ENCODE data around the gene ATP6V1C2.

The ATP6V1C2 gene

GRCh38 chr2:10721396-10722251 lies at the start of gene ATP6V1C2:
ATP6V1C2 (plus strand) TSS chr2:10721630; CDS start chr2:10722850, 1,220 bp downstream.
- DNase-seq, result no peak

- DNase-seq, result no peak
Observed at GRCh38 chr2:10675131-10675530, 46.3 kb upstream of the ATP6V1C2 start.

GRCh38 chr2:10678225-10678624 lies 43.2 kb upstream of the ATP6V1C2 start:
- no peak for DNase-seq

GRCh38 chr2:10680214-10680613 lies 41.2 kb upstream of the ATP6V1C2 start:
- no peak for DNase-seq

GRCh38 chr2:10680957-10681356 lies 40.5 kb upstream of the ATP6V1C2 start:
- no peak for DNase-seq

GRCh38 chr2:10686176-10686730 lies 35.2 kb upstream of the ATP6V1C2 start:
- no peak for DNase-seq

- no peak for DNase-seq
Observed at GRCh38 chr2:10688921-10689807, 32.3 kb upstream of the ATP6V1C2 start.

GRCh38 chr2:10691521-10691920 lies 29.9 kb upstream of the ATP6V1C2 start:
- no peak for DNase-seq

- DNase-seq, result no peak
Observed at GRCh38 chr2:10700078-10700803, 21.2 kb upstream of the ATP6V1C2 start.

- no peak for DNase-seq
Observed at GRCh38 chr2:10704034-10704594, 17.3 kb upstream of the ATP6V1C2 start.

- DNase-seq, result no peak
Observed at GRCh38 chr2:10706033-10706432, 15.4 kb upstream of the ATP6V1C2 start.

GRCh38 chr2:10707831-10708230 lies 13.6 kb upstream of the ATP6V1C2 start:
- no peak for DNase-seq

GRCh38 chr2:10709290-10709939 lies 12.0 kb upstream of the ATP6V1C2 start:
- DNase-seq, result no peak

- DNase-seq, result no peak
Observed at GRCh38 chr2:10712185-10712809, 9.1 kb upstream of the ATP6V1C2 start.

- DNase-seq, result no peak
Observed at GRCh38 chr2:10716581-10716980, 4.8 kb upstream of the ATP6V1C2 start.

GRCh38 chr2:10717628-10718027 lies 3.8 kb upstream of the ATP6V1C2 start:
- no peak for DNase-seq

- DNase-seq, result no peak
Observed at GRCh38 chr2:10720306-10720705, 1.1 kb upstream of the ATP6V1C2 start.

GRCh38 chr2:10720947-10721395 lies 459 bp upstream of the ATP6V1C2 start:
- DNase-seq, result no peak

GRCh38 chr2:10722252-10722825 lies 909 bp downstream of the ATP6V1C2 start:
- DNase-seq, result no peak

GRCh38 chr2:10732924-10733565 lies 11.6 kb downstream of the ATP6V1C2 start:
- DNase-seq, result no peak
